GM12873 (cell line): ENCODE data around the gene CMTM3.

ENCODE experiments used
- TF ChIP-seq, protein P1 (sequence below): IDR thresholded peaks from 2 replicates; pipeline ENCODE4 v1.5.1; 2012; ENCODE audit warnings: low read depth, mild to moderate bottlenecking, moderate library complexity, low read length, control low read depth; ENCODE audit not compliant: insufficient read depth; ENCODE audit errors: missing control alignments

The CMTM3 gene

GRCh38 chr16:66605177-66605978 is 874 bp downstream of the CMTM3 start:
- TF ChIP-seq, protein P1, sequence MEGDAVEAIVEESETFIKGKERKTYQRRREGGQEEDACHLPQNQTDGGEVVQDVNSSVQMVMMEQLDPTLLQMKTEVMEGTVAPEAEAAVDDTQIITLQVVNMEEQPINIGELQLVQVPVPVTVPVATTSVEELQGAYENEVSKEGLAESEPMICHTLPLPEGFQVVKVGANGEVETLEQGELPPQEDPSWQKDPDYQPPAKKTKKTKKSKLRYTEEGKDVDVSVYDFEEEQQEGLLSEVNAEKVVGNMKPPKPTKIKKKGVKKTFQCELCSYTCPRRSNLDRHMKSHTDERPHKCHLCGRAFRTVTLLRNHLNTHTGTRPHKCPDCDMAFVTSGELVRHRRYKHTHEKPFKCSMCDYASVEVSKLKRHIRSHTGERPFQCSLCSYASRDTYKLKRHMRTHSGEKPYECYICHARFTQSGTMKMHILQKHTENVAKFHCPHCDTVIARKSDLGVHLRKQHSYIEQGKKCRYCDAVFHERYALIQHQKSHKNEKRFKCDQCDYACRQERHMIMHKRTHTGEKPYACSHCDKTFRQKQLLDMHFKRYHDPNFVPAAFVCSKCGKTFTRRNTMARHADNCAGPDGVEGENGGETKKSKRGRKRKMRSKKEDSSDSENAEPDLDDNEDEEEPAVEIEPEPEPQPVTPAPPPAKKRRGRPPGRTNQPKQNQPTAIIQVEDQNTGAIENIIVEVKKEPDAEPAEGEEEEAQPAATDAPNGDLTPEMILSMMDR = no peak

DNA sequence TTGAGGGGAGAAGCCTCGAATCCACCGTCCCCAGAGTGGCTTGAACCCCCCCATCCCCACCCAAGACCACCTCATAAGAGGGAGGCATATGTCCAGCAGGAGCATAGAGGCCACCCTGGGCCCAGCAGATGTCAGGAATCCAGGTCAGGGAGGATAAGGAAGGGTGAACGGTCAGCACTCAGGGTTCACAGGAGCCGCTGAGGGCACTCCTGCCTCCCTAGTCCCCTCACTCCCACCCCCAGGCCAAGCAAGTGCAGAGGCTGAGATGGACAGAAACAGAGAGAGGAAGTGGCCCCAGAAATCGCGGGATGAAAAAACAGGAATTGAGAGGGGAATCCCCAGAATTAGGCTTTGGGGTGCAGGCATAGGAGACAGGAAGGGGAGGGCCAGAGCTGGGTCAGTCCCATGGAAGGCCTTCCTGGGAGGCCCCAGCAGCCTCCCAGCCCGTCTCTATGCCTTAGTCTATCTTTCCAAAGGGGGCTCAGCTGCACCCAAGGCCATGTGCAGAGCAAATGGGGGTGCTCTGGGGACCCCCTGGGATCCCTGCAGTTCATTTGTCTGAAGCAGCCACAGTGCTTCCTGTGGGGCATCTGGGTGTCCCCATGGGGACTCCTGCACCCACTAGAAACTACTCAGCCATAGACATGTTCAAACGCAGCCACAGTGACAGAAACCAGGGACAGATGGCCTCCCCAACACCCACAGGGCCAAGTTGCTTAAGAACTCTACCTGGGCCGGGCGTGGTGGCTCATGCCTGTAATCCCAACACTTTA is 1.7 kb downstream of the CMTM3 start:
- TF ChIP-seq, protein P1 = no peak

DNA sequence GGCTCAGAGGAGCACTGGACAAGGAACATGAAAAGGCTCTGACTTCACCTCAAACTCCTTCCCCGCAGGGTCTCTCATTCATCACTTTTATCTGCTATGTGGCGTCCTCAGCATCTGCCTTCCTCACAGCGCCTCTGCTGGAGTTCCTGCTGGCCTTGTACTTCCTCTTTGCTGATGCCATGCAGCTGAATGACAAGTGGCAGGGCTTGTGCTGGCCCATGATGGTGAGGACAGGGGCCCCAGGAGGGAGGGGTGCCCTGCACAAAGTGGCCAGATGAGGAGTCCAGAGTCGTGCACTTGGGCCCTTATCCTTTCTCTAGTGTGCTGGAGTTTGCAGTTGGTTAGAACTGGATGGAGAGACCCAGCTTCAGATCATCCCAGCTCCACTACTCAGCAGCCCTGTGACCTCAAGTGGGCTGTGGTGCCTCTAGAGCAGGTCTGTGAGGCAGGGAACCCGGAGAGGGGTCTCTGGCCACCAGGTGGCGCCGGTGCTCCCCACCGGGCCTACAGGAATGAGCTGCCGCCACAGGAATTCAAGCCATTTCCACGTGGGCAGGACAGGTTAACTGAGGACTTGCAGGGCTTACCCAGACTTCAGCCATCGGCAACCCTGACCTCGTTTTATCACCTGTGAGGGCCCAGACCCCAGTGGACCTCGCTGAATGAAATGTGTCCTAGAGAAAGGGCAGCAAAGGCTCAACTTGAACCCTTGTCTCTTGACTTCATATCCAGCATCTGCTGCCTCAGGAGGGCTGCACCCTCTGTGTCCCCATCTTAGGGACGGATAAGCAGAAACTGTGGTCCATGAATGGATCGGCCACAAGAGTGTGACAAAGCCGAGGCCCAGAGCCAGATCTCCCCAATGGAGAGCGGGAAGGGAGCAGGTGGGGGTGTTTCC is 4.0 kb downstream of the CMTM3 start:
- TF ChIP-seq, protein P1 = peak; percentile 94

DNA sequence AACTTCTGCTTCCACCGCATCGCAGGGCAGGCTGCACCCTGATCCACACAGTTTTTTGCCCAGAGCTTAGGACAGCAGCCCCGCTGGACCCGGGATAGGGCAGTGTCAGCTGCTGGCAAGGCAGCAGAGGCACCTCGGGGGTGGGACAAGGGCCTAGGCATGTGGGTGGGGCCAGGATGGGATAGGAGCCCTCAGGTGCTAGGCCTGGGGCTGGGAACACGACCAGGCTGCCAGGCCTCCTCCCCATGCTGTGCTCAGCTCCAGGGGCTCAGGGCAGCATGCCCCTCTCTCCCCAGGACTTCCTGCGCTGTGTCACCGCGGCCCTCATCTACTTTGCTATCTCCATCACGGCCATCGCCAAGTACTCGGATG is 4.6 kb downstream of the CMTM3 start:
- TF ChIP-seq, protein P1 = no peak

DNA sequence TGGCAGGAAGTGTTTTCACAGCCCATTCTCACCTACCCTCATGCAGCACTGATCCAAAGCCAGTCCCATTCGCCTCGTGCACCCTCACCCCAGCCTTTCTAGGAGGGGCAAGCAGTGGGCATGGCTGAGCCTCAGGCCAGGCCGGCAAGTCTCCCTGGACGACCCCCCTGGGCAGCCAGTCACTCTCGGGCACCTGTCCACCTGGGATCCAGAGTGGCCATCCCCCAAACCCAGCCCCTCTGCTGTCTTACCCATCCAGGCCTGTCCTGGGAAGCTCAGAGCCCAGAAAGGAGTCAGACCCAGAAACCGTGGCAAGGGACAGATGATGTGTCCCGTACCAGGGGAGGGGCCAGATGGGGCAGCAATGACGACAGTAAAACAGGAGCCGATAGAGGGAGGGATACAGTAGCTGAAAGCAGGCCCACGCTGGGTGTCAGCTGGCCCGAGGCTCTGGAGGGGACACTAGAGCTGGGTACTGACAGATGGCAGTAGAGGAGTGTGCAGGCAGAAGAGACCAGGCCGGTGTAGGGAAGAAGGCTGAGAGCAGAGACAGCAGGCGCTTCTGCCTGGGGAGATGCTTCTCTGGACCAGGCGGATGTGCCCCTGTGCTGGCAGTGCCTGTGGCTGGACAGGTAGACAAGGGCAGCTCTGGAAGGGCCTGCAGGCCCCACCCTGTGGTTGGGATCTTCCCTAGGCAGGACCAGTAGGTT is 5.8 kb downstream of the CMTM3 start:
- TF ChIP-seq, protein P1 = no peak

GRCh38 chr16:66612422-66612821 is 7.9 kb downstream of the CMTM3 start:
- TF ChIP-seq, protein P1 = no peak
